Activated CD4-positive, alpha-beta T cell treated with anti-CD3 and anti-CD28 coated beads for 36 hours (primary cell): Measurements from ENCODE around the gene PHC2. TPM values are rescaled to one million over a fixed set of nuclear protein-coding genes. Genes with fewer than 3 reads are reported as not detected.

Experiments used
- ATAC-seq: fragments of 200-7000 bp; cut with Tn5 transposase; one replicate; pipeline ENCODE4 v1.10.0; 2021; ENCODE audit warnings: mild to moderate bottlenecking, moderate library complexity
- CTCF ChIA-PET: fragments of 350-600 bp; sonication (Branson Sonifier 250); formaldehyde crosslinking; loops from one replicate; lab custom pipeline; 2021; ENCODE audit warnings: antibody characterized with exemption; lab: Charles Lee
- POLR2A ChIA-PET: fragments of 350-600 bp; sonication (Branson Sonifier 250); formaldehyde crosslinking; loops from one replicate; lab custom pipeline; 2021; ENCODE audit warnings: antibody characterized with exemption, inconsistent platforms; lab: Charles Lee
- DNase-seq: peaks from one replicate; pipeline ENCODE4 v3.0.0-alpha.2; 2020
- H3K27ac Mint-ChIP-seq: one replicate; pipeline ENCODE4 v1.8.0; 2021; ENCODE audit warnings: mixed read lengths
- H3K27me3 Mint-ChIP-seq: one replicate; pipeline ENCODE4 v1.8.0; 2021; ENCODE audit warnings: mixed read lengths
- H3K36me3 Mint-ChIP-seq: one replicate; pipeline ENCODE4 v1.8.0; 2021; ENCODE audit warnings: low read depth, mixed read lengths
- H3K4me1 Mint-ChIP-seq: one replicate; pipeline ENCODE4 v1.8.0; 2021; ENCODE audit warnings: mixed read lengths
- H3K4me3 Mint-ChIP-seq: one replicate; pipeline ENCODE4 v1.8.0; 2021; ENCODE audit warnings: mild to moderate bottlenecking, moderate library complexity, mixed read lengths
- H3K9me3 Mint-ChIP-seq: one replicate; pipeline ENCODE4 v1.8.0; 2021; ENCODE audit warnings: low read depth, mixed read lengths
- intact Hi-C, 2 experiments: fragments of 100-400 bp; cut with DNase I in 1 of 2; cut with micrococcal nuclease in 1 of 2; formaldehyde crosslinking; loops; one replicate each; pipeline versions ENCODE4 v1.14.2 to v1.15.1; 2022 to 2024; cut with DNase I, micrococcal nuclease
- total RNA-seq, 2 experiments: library from RNA; stranded (reverse); gene quantifications; one replicate each; pipeline ENCODE4 v1.2.3, GENCODE V29; 2021

Gene PHC2
- total RNA-seq, 2 experiments from 2014 or later: 23.8 to 28.4 TPM

- Mint-ChIP-seq H3K27me3 (peaks cover 12% of the 10 kb centered on the region), H3K36me3 (no peaks in the 10 kb centered on the region), H3K4me3 (no peak overlapping the region), H3K27ac (no peak overlapping the region), H3K4me1 (no peaks in the 10 kb centered on the region), H3K9me3 (no peaks in the 10 kb centered on the region)
- ChIA-PET POLR2A (no interaction called here), CTCF (interaction anchor here (0.8 to 1.3 kb wide), 3 partner anchors 8 to 151 kb away, joined by 3 read pairs; no protein-coding TSS in a partner anchor)
- ATAC-seq (peak; percentile 42), DNase-seq (peak; percentile 7)
- intact Hi-C loops: no loop called here
Observed at GRCh38 chr1:33446590-33446989, 15.7 kb upstream of the PHC2 start.

- H3K9me3 Mint-ChIP-seq: no peaks in the 10 kb centered on the region
- no peak overlapping the region for H3K27ac Mint-ChIP-seq
- ChIA-PET CTCF (interaction anchor here (1.3 kb wide), 1 partner anchor 150 kb away, joined by 3 read pairs; no protein-coding TSS in a partner anchor), POLR2A (no interaction called here)
- no peak overlapping the region for H3K4me3 Mint-ChIP-seq
- no peaks in the 10 kb centered on the region for H3K4me1 Mint-ChIP-seq
- ATAC-seq (no peak), DNase-seq (no peak)
- intact Hi-C loops: no loop called here
- no peaks in the 10 kb centered on the region for H3K36me3 Mint-ChIP-seq
- peaks cover 19% of the 10 kb centered on the region for H3K27me3 Mint-ChIP-seq
Observed at GRCh38 chr1:33445108-33445507, 14.2 kb upstream of the PHC2 start.

GRCh38 chr1:33443705-33444180 is 12.8 kb upstream of the PHC2 start:
- POLR2A ChIA-PET: interaction anchor here (0.7 kb wide), 1 partner anchor 27 kb away, joined by 3 read pairs; no protein-coding TSS in a partner anchor
- Mint-ChIP-seq H3K4me3 (no peak overlapping the region), H3K9me3 (no peaks in the 10 kb centered on the region), H3K27me3 (peaks cover 17% of the 10 kb centered on the region), H3K4me1 (no peaks in the 10 kb centered on the region), H3K36me3 (no peaks in the 10 kb centered on the region), H3K27ac (no peak overlapping the region)
- ATAC-seq (no peak), DNase-seq (no peak)
- intact Hi-C loops: no loop called here
- CTCF ChIA-PET: interaction anchor here (0.6 kb wide), 1 partner anchor 22 kb away, joined by 3 read pairs; no protein-coding TSS in a partner anchor

GRCh38 chr1:33443080-33443704 is 12.3 kb upstream of the PHC2 start:
- peaks cover 13% of the 10 kb centered on the region for H3K27me3 Mint-ChIP-seq
- ChIA-PET CTCF (no interaction called here), POLR2A (no interaction called here)
- no peak for DNase-seq
- no peak for ATAC-seq
- no peak overlapping the region for H3K27ac Mint-ChIP-seq
- H3K36me3 Mint-ChIP-seq: no peaks in the 10 kb centered on the region
- intact Hi-C loops: no loop called here
- H3K4me3 Mint-ChIP-seq: no peak overlapping the region
- no peaks in the 10 kb centered on the region for H3K9me3 Mint-ChIP-seq
- no peaks in the 10 kb centered on the region for H3K4me1 Mint-ChIP-seq

GRCh38 chr1:33442141-33442540 is 11.2 kb upstream of the PHC2 start:
- Mint-ChIP-seq H3K36me3 (no peaks in the 10 kb centered on the region), H3K27ac (no peak overlapping the region), H3K4me3 (no peak overlapping the region), H3K9me3 (no peaks in the 10 kb centered on the region), H3K27me3 (peaks cover 10% of the 10 kb centered on the region), H3K4me1 (no peaks in the 10 kb centered on the region)
- intact Hi-C loops: no loop called here
- ATAC-seq: no peak
- POLR2A ChIA-PET: no interaction called here
- no peak for DNase-seq
- CTCF ChIA-PET: interaction anchor here (1.9 kb wide), 1 partner anchor 11 kb away, joined by 4 read pairs; no protein-coding TSS in a partner anchor

GRCh38 chr1:33441088-33441745 is 10.3 kb upstream of the PHC2 start:
- Mint-ChIP-seq H3K4me3 (no peak overlapping the region), H3K27ac (no peak overlapping the region), H3K4me1 (no peaks in the 10 kb centered on the region), H3K9me3 (no peaks in the 10 kb centered on the region), H3K27me3 (peaks cover 10% of the 10 kb centered on the region), H3K36me3 (no peaks in the 10 kb centered on the region)
- intact Hi-C loops: no loop called here
- DNase-seq (no peak), ATAC-seq (no peak)
- ChIA-PET POLR2A (no interaction called here), CTCF (interaction anchor here (1.9 kb wide), 1 partner anchor 10 kb away, joined by 4 read pairs; no protein-coding TSS in a partner anchor)

- ChIA-PET POLR2A (interaction anchor here (0.6 kb wide), 1 partner anchor 58 kb away, joined by 3 read pairs; no protein-coding TSS in a partner anchor), CTCF (no interaction called here)
- DNase-seq: no peak
- Mint-ChIP-seq H3K36me3 (no peaks in the 10 kb centered on the region), H3K27me3 (peaks cover 11% of the 10 kb centered on the region), H3K9me3 (no peaks in the 10 kb centered on the region), H3K4me1 (no peaks in the 10 kb centered on the region), H3K4me3 (no peak overlapping the region), H3K27ac (no peak overlapping the region)
- intact Hi-C loops: no loop called here
- ATAC-seq: no peak
Observed at GRCh38 chr1:33439662-33440061, 8.8 kb upstream of the PHC2 start.

GRCh38 chr1:33438364-33439160 is 7.7 kb upstream of the PHC2 start:
- ATAC-seq (no peak), DNase-seq (no peak)
- Mint-ChIP-seq H3K9me3 (no peaks in the 10 kb centered on the region), H3K4me3 (no peak overlapping the region), H3K27ac (no peak overlapping the region), H3K36me3 (no peaks in the 10 kb centered on the region), H3K27me3 (peaks cover 11% of the 10 kb centered on the region), H3K4me1 (no peaks in the 10 kb centered on the region)
- CTCF ChIA-PET: interaction anchor here (0.6 to 0.7 kb wide), 2 partner anchors 143 to 804 kb away, joined by 3 read pairs; no protein-coding TSS in a partner anchor
- intact Hi-C loops: no loop called here
- POLR2A ChIA-PET: no interaction called here

GRCh38 chr1:33436557-33437285 is 5.8 kb upstream of the PHC2 start:
- intact Hi-C loops: no loop called here
- Mint-ChIP-seq H3K4me1 (no peaks in the 10 kb centered on the region), H3K4me3 (no peak overlapping the region), H3K36me3 (no peaks in the 10 kb centered on the region), H3K27me3 (peaks cover 11% of the 10 kb centered on the region), H3K27ac (no peak overlapping the region), H3K9me3 (no peaks in the 10 kb centered on the region)
- ChIA-PET CTCF (no interaction called here), POLR2A (interaction anchor here (0.6 kb wide), 1 partner anchor 1727 kb away, joined by 4 read pairs; no protein-coding TSS in a partner anchor)
- ATAC-seq: no peak
- DNase-seq: no peak

- ChIA-PET CTCF (no interaction called here), POLR2A (no interaction called here)
- ATAC-seq (no peak), DNase-seq (no peak)
- H3K4me3 Mint-ChIP-seq: no peak overlapping the region
- intact Hi-C loops: no loop called here
- H3K27me3 Mint-ChIP-seq: peaks cover 8% of the 10 kb centered on the region
- H3K9me3 Mint-ChIP-seq: no peaks in the 10 kb centered on the region
- no peak overlapping the region for H3K27ac Mint-ChIP-seq
- H3K36me3 Mint-ChIP-seq: no peaks in the 10 kb centered on the region
- peaks cover 3% of the 10 kb centered on the region for H3K4me1 Mint-ChIP-seq
Observed at GRCh38 chr1:33435096-33435820, 4.4 kb upstream of the PHC2 start.
